BJ (cell line): ENCODE results near the gene TMEM86B. TPM values are rescaled to one million over a fixed set of nuclear protein-coding genes. Genes with fewer than 3 reads are reported as not detected.

Experiments used
- CTCF ChIA-PET: fragments of 350-600 bp; formaldehyde crosslinking; extraction: SDS; loops from one replicate; lab custom pipeline; 2021; ENCODE audit warnings: antibody characterized with exemption, inconsistent platforms; lab: Yijun Ruan, JAX
- POLR2A ChIA-PET: fragments of 300-600 bp; sonication (Branson Sonifier 250); formaldehyde crosslinking; extraction: SDS; loops from one replicate; lab custom pipeline; 2021; ENCODE audit warnings: antibody characterized with exemption; lab: Charles Lee
- DNase-seq: peaks from one replicate; pipeline ENCODE4 v3.0.0-alpha.2; 2011; ENCODE audit warnings: low read depth
- H3K27me3 ChIP-seq: 2 replicates; pipeline ENCODE4 v1.6.0; 2011; ENCODE audit warnings: low read length; ENCODE audit not compliant: control insufficient read depth, insufficient read depth
- H3K36me3 ChIP-seq: 2 replicates; pipeline ENCODE4 v1.5.1; 2011; ENCODE audit warnings: low read length; ENCODE audit not compliant: control insufficient read depth, insufficient read depth
- H3K4me3 ChIP-seq: 2 replicates; pipeline ENCODE4 v1.5.1; 2011; ENCODE audit warnings: low read depth, mild to moderate bottlenecking, control low read depth, low read length
- polyA plus RNA-seq: library from polyadenylated mRNA; depleted of rRNA; stranded (reverse); fragments of >200 nt; gene quantifications from 2 replicates; pipeline ENCODE4 v1.2.3, GENCODE V29; 2011
- TF ChIP-seq, protein P1 (sequence below): IDR thresholded peaks from 2 replicates; pipeline ENCODE4 v1.5.1; 2011; ENCODE audit warnings: low read depth, mild to moderate bottlenecking, control low read depth, inconsistent platforms, low read length, moderate library complexity; ENCODE audit not compliant: insufficient read depth

The TMEM86B gene
- polyA plus RNA-seq, 1 experiment, result 1.5 TPM

DNA sequence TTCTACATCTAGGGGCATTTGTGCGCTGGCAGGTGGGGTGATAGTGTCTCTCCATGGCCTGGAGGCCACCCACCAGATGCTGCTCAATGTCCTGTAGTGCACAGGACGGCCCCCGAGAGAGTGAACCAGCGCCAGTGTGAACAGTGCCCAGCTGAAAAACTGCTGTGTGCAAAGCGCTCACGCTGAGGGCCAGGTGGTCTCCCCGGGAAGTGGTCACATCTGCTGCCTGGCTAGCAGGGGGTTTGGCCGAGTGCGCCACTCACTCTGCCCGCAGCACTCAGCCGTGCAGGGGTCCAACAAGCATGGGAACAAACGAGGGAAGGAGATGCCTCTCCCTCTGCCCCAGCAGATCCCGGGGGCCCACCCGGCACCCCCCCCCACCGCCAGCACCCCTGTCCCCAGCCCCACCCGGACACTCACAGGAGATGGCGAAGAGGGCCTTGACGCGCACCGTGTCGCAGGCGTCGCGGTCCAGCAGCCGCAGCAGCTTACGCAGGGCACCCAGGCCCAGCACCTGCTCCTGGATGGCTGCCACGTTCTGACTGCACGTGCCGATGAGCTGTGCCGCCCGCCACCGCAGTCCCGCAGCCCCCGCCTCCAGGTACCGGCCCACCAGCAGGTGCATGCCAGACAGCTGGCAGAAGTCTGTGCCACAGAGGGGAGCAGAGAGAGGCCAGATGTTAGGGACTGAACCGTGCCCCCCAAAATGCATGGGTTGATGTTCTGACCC lies 45.6 kb upstream of the TMEM86B start:
- CTCF ChIA-PET, result interaction anchor here (0.9 kb wide), 1 partner anchor 18 kb away, joined by 4 read pairs; no protein-coding TSS in a partner anchor
- Histone ChIP-seq H3K4me3 (no peak overlapping the region), H3K27me3 (no peaks in the 10 kb centered on the region), H3K36me3 (peaks cover 20% of the 10 kb centered on the region)
- TF ChIP-seq, protein P1, sequence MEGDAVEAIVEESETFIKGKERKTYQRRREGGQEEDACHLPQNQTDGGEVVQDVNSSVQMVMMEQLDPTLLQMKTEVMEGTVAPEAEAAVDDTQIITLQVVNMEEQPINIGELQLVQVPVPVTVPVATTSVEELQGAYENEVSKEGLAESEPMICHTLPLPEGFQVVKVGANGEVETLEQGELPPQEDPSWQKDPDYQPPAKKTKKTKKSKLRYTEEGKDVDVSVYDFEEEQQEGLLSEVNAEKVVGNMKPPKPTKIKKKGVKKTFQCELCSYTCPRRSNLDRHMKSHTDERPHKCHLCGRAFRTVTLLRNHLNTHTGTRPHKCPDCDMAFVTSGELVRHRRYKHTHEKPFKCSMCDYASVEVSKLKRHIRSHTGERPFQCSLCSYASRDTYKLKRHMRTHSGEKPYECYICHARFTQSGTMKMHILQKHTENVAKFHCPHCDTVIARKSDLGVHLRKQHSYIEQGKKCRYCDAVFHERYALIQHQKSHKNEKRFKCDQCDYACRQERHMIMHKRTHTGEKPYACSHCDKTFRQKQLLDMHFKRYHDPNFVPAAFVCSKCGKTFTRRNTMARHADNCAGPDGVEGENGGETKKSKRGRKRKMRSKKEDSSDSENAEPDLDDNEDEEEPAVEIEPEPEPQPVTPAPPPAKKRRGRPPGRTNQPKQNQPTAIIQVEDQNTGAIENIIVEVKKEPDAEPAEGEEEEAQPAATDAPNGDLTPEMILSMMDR, result no peak
- no peak for DNase-seq
- POLR2A ChIA-PET, result no interaction called here

- ChIA-PET POLR2A (no interaction called here), CTCF (no interaction called here)
- Histone ChIP-seq H3K4me3 (no peak overlapping the region), H3K27me3 (no peaks in the 10 kb centered on the region), H3K36me3 (peaks cover 15% of the 10 kb centered on the region)
- TF ChIP-seq, protein P1, result no peak
- no peak for DNase-seq
Observed at GRCh38 chr19:55272142-55272541, 43.6 kb upstream of the TMEM86B start.

- Histone ChIP-seq H3K27me3 (no peaks in the 10 kb centered on the region), H3K36me3 (peaks cover 9% of the 10 kb centered on the region), H3K4me3 (no peak overlapping the region)
- ChIA-PET CTCF (interaction anchor here (0.6 to 1.1 kb wide), 2 partner anchors 19 to 27 kb away, joined by 3 read pairs; no protein-coding TSS in a partner anchor), POLR2A (no interaction called here)
- TF ChIP-seq, protein P1, result no peak
- DNase-seq, result no peak
Observed at GRCh38 chr19:55270172-55270942, 41.8 kb upstream of the TMEM86B start.

DNA sequence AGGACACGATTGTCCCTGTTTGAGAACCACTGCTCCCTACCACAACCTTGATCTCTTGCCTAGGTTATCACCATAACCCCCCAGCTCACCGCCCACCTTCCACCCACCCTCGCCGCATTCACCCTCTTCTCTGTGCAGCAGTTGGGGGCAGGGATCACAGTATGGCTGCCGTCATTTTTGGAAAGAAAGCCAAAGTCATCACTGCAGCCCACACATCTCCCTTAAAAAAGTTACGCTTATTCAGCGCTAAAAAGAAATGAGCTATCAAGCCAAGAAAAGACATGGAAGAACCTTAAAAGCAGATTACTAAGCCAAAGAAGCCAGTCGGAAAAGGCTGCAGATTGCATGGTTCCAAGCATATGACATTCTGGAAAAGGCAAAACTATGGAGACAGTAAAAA lies 40.7 kb upstream of the TMEM86B start:
- DNase-seq, result no peak
- peaks cover 8% of the 10 kb centered on the region for H3K36me3 ChIP-seq
- ChIA-PET POLR2A (no interaction called here), CTCF (interaction anchor here (1.0 kb wide), 2 partner anchors 9 to 22 kb away, joined by 3 to 4 read pairs; no protein-coding TSS in a partner anchor)
- H3K27me3 ChIP-seq, result no peaks in the 10 kb centered on the region
- TF ChIP-seq, protein P1, result no peak
- H3K4me3 ChIP-seq, result no peak overlapping the region

GRCh38 chr19:55266840-55267239 lies 38.3 kb upstream of the TMEM86B start:
- ChIA-PET CTCF (interaction anchor here (1.5 kb wide), 1 partner anchor 36 kb away, joined by 5 read pairs; no protein-coding TSS in a partner anchor), POLR2A (no interaction called here)
- Histone ChIP-seq H3K4me3 (no peak overlapping the region), H3K36me3 (no peaks in the 10 kb centered on the region), H3K27me3 (no peaks in the 10 kb centered on the region)
- TF ChIP-seq, protein P1, result no peak
- no peak for DNase-seq
